EH (cell line): ENCODE measurements around the gene IQCN.
A peak's percentile ranks its signal among the peaks of the same experiment; 100 is the strongest.
"Not testable (repeated sequence)": the region's sequence is repeated elsewhere in the genome, so short reads cannot be mapped to it uniquely, and the experiment has no call there.

Source experiments
- DNase-seq: peaks from one replicate; pipeline ENCODE4 v3.0.0-alpha.2; 2015; ENCODE audit warnings: low read depth

IQCN gene

GRCh38 chr19:18209912-18210311, 64.3 kb downstream of the IQCN start:
- not testable (repeated sequence) for DNase-seq

- DNase-seq: peak; percentile 91
These were observed 65.9 kb downstream of the IQCN start for GRCh38 chr19:18208098-18208951.
